Stimulated activated CD4-positive, alpha-beta T cell treated with anti-CD3 and anti-CD28 coated beads, Interleukin-2, amount 100 ng/mL, for 4 hours (primary cell): ENCODE data around the gene BICDL2.
A peak's percentile ranks its signal among the peaks of the same experiment; 100 is the strongest.

Source experiments
- DNase-seq: peaks from one replicate; pipeline ENCODE4 v3.0.0-alpha.2; 2020; ENCODE audit warnings: low read depth

Gene BICDL2

GRCh38 chr16:3025032-3026002 lies 11.4 kb downstream of the BICDL2 start:
- no peak for DNase-seq

- DNase-seq: peak; percentile 95
These were observed 12.9 kb downstream of the BICDL2 start, which contains the start of the genes HCFC1R1 and THOC6 for GRCh38 chr16:3023669-3024478. Gene HCFC1R1 (minus strand): TSS chr16:3023942. CDS start chr16:3023941, 1 bp downstream. Gene THOC6 (plus strand): TSS chr16:3024035. CDS start chr16:3024327, 292 bp downstream.

DNA sequence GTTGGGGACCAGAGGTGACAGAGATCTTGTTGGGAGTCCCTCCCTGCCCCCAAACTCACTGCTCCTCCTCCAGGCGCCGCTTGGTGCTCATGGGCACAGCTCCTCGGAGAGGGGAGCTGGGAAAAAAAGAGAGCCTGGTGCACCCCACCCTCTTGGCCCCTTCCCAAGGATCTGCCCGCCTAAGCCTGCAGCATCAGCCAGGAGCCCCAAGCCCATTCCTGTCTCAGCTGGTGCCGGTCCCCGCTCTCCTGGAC lies 13.4 kb downstream of the BICDL2 start:
- no peak for DNase-seq

- no peak for DNase-seq
These were observed 13.9 kb downstream of the BICDL2 start for GRCh38 chr16:3022684-3023414.

DNA sequence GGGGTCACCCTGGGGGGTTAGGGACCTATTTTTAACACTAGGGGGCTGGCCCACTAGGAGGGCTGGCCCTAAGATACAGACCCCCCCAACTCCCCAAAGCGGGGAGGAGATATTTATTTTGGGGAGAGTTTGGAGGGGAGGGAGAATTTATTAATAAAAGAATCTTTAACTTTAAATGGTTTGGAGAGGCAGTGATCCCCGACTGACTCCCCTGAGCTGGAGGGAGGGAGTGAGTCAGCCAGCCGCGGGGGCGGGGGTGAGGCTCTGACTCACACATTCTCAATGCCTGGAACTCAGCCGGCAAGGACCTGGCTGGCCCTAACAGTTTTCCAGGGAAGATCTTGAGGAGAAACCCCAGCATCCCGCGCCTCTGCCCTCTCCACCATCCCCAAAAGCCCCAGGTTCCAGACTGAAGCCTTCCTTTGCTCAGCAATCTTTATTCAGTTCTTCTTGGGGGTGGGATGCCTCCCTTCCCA lies 14.5 kb downstream of the BICDL2 start:
- DNase-seq: peak; percentile 91

- DNase-seq: peak; percentile 84
These were observed 15.1 kb downstream of the BICDL2 start for GRCh38 chr16:3021449-3022207.

DNA sequence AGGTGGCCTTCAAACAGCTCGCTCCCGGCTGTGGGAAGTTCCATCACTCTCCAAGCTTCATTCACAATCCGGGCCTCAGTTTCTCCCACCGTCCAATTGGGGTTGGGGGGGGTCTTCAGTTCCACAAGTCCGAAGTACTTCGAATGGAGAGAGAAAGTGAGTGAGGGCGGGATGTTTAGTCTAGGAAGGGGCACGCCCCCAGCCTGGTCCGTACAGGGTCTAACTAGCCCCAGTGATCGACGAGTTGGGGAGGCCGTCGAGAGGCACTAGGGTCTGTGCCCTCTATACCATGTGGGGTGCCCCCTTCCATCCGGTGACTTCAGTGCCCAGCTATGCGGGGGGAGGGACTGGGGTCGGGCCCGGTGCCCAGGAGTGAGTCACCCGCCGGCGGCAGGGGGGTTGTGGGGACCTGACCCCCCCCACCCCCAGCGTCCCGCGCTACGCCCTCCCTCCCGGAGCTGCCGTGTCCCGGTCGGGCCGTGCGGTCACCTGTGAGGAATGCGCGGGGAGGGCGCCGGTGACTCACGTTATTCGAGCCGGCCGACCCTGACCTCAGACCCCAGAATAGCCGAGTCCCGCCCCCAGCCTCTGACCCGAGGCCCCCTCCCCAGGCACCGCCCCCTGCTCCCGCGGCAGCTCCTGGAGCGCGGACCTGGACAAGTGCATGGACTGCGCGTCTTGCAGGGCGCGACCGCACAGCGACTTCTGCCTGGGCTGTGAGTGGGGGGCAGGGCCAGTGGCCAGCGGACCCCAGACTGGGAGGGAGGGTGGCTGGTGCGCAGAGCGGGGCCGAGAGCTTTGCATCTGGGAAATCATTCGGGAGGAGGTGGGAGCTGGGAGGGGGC lies 15.9 kb downstream of the BICDL2 start:
- peak; percentile 62 for DNase-seq

GRCh38 chr16:3020247-3020603 lies 16.5 kb downstream of the BICDL2 start, which contains the start of gene TNFRSF12A:
Gene TNFRSF12A (plus strand): TSS chr16:3020368. CDS start chr16:3020398, 30 bp downstream.
- DNase-seq: no peak

GRCh38 chr16:3019594-3020246 lies 17.0 kb downstream of the BICDL2 start:
- DNase-seq: no peak

GRCh38 chr16:3017794-3018506 lies 18.8 kb downstream of the BICDL2 start, which contains the start of gene CLDN6:
Gene CLDN6 (minus strand): TSS chr16:3018183. CDS start chr16:3016021, 2,162 bp downstream.
- no peak for DNase-seq

GRCh38 chr16:3017344-3017743 lies 19.4 kb downstream of the BICDL2 start:
- no peak for DNase-seq

- no peak for DNase-seq
These were observed 20.8 kb downstream of the BICDL2 start for GRCh38 chr16:3015865-3016521.

- DNase-seq: no peak
These were observed 21.8 kb downstream of the BICDL2 start for GRCh38 chr16:3014971-3015370.

GRCh38 chr16:3013998-3014690 lies 22.6 kb downstream of the BICDL2 start:
- no peak for DNase-seq

DNA sequence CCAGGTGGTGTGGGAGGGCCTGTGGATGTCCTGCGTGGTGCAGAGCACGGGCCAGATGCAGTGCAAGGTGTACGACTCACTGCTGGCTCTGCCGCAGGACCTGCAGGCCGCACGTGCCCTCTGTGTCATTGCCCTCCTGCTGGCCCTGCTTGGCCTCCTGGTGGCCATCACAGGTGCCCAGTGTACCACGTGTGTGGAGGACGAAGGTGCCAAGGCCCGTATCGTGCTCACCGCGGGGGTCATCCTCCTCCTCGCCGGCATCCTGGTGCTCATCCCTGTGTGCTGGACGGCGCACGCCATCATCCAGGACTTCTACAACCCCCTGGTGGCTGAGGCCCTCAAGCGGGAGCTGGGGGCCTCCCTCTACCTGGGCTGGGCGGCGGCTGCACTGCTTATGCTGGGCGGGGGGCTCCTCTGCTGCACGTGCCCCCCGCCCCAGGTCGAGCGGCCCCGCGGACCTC lies 23.2 kb downstream of the BICDL2 start:
- no peak for DNase-seq

DNA sequence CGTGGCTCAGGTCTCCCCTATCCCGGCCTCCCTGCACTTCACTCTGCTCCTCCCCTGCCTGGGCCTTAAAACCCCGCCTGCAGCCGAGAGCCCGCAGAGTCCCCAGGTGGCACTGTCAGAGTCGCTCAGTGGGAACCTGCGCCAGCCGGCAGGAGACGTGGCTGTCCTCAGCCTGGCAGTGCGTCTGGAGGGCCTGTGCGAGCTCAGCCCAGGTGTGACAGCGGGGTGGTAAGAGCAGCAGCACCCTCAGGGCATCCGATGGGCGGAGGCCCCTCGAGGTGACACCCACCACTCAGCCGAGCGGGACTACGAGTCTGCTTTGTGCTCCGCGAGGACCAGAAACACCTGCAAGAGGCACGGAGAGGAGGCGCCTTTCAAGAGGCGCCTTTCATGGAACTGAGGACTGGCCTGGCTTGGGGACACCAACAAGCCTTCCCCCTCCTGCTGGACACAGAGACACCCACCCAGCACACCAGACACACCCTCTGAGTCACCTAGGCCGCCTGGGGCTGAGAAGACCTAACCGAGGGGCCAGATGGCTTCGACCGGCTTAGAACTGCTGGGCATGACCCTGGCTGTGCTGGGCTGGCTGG lies 23.8 kb downstream of the BICDL2 start, which contains the start of gene CLDN9:
Gene CLDN9, plus strand, starts transcription at position 96 of the 593 bp plus-strand sequence. Its CDS starts 440 bp downstream, at position 536.
- no peak for DNase-seq

DNA sequence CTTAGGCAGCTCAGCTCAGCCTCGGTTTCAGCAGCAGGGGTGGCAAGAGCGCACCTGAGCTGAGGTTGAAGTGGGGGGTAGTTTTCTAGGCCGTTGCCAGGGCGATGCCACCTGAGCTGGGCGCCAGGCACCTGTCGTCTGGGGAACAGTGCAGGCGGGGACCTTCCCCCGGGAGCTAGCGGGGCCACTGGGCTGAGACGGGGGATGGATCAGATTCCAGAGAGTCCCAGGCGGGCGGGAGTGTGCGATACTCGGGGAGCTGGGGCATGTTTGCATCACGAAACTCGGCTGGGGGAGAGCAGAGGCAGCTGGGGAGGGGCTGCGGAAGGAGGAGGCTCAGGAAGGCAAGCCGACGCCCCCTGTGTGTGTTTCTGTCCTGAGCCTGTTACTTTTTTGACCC lies 24.5 kb downstream of the BICDL2 start:
- no peak for DNase-seq
